Lung microvascular endothelial cell (primary cell): ENCODE measurements around the gene SMIM7. TPM values are rescaled to one million over a fixed set of nuclear protein-coding genes. Genes with fewer than 3 reads are reported as not detected.
A peak's percentile ranks its signal among the peaks of the same experiment; 100 is the strongest.
"Not testable (repeated sequence)": the region's sequence is repeated elsewhere in the genome, so short reads cannot be mapped to it uniquely, and the experiment has no call there.

ENCODE experiments used
- DNase-seq, 2 donors: peaks; one replicate each; pipeline versions ENCODE4 v3.0.0 to v3.0.0-alpha.2; 2010; ENCODE audit warnings: low read depth in 2 of 2
- total RNA-seq: library from RNA; depleted of rRNA; stranded (reverse); fragments of >200 nt; gene quantifications from 2 replicates; pipeline ENCODE4 v1.2.1, GENCODE V29; 2014

Gene SMIM7
- total RNA-seq, 1 donor from 2014 or later = 47.0 TPM

GRCh38 chr19:16655727-16656126 is 4.2 kb downstream of the SMIM7 start:
- no peak for DNase-seq

DNA sequence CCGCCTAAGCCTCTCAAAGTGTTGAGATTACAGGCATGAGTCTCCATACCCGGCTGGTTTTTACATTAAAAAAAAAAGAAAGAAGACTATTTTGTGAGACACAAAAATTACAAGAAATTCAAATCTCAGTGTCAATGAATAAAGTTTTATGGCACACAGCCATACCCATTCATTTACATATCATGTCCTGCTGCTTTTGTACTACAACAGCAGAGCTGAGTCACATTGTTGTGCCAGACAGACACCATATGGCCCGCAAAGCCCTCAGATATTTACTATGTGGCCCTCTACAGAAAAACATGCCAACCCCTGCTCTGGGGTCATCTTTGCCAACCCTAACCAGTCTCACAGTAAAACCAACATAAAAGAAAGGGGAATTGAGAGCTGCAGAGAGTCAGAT is 5.3 kb downstream of the SMIM7 start:
- no peak for DNase-seq

DNA sequence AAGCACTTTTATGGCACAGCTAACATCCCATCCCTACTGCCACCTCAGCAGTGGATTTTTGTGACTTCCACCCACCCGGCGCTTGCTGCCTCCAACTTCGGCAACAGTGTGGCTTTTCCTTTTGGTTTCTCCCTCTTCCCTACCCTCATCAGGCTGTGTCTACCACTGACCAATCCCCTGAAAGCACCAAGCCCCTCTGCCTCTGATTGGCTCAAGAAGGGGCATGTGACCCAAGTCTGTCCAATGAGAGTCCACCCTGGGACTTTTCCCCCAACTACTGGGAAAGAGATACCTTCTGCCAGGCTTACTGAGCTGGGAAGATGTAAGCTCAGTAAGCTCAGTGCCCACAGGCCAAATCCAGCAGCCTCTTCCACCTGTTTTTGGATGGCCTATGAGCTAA is 5.8 kb downstream of the SMIM7 start:
- DNase-seq = peak; percentile 14 to 20

GRCh38 chr19:16652854-16653253 is 7.1 kb downstream of the SMIM7 start:
- no peak for DNase-seq

GRCh38 chr19:16651421-16652188 is 8.3 kb downstream of the SMIM7 start:
- not testable (repeated sequence) for DNase-seq

- no peak for DNase-seq
These were observed 9.1 kb downstream of the SMIM7 start for GRCh38 chr19:16650821-16651220.

DNA sequence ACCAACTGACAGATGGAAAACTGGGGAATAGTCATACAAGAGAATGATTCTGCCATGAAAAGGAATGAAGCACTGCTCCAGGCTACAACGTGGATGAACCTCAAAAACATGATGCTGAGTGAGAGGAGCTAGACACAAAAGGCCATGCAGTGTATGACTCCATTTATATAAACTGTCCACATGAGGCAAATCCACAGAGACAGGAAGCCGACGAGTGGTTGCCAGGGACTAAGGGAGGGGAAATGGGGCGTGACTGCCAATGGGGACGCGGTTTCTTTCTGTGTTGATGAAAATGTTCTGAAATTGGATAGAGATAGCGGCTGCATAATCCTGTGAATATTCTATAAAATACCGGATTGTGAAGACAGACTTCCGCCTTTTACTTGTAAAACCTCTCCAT is 10.2 kb downstream of the SMIM7 start:
- DNase-seq = peak; percentile 74 to 86

- DNase-seq = no peak
These were observed 14.8 kb downstream of the SMIM7 start for GRCh38 chr19:16645140-16645539.

GRCh38 chr19:16641695-16642094 is 18.2 kb downstream of the SMIM7 start:
- no peak for DNase-seq

DNA sequence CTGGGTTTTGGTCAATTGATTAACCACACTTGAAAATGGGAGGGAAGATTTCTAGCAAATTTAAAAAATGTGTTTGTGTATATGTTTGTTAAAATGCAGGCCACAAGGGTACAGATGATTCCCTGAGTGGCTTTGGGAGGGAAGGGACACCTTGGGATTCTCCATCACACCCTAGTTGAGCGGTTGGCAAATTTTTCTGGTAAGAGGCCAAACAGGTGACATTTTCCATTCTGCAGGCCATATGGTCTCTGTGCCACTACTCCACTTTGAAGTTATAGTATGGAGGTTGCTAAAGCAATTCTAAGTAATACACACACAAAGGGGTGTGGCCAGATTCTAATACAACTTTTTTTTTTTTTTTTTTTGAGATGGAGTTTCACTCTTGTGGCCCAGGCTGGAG is 19.0 kb downstream of the SMIM7 start:
- DNase-seq = no peak

GRCh38 chr19:16638666-16639065 is 21.3 kb downstream of the SMIM7 start:
- no peak for DNase-seq

DNA sequence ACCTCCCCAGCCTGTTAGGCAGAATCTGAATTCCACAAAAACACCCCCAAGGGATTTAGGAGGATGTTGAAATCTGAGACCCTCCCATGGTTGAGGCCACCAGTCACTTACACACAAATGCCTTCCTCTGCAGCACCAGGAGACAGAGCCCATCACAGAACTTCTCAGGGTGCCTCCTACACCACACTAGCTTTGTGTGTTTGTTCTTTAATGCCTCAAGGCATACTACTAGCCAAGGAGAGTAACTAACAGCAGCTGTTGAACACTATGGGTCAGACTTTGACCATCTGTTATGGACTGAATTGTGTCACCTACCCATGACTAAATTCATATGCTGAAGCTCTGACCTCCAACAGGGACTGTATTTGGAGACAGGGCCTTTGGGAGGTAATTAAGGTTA is 22.4 kb downstream of the SMIM7 start:
- DNase-seq = no peak

GRCh38 chr19:16631465-16631864 is 28.5 kb downstream of the SMIM7 start:
- no peak for DNase-seq

DNA sequence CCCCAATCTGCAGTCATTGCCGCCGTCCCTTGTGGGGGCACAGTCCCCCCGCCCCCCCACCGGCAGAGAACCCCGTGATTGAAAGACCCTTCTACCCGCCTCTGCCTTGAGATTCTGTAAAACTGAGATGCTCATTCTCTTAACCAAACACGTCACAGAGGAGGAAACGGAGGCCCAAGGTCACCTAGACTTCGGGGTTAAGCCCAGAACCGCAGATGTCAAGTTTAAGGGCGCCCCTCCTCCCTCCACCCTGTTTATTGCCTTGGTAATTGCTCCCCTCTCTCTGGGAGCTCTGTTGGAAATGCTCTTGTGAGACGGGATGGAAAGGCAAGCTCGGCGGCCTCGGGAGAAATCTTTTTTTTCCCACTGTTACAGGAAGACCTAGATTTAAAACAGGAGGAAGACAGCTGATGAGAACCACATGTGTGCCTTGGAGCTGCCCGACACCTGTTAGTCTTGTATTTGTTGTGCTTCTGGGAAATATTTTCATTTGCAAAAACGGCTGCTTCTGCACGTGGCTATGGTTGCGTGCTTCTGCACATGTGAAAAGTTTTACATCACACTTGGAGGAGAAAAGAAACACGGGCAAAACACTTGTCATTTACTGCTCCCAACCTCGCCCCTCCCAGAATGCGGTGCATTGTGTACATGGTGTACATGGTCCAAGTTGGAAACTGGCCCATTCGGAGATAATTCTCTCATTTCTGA is 30.8 kb downstream of the SMIM7 start:
- peak; percentile 48 to 59 for DNase-seq

DNA sequence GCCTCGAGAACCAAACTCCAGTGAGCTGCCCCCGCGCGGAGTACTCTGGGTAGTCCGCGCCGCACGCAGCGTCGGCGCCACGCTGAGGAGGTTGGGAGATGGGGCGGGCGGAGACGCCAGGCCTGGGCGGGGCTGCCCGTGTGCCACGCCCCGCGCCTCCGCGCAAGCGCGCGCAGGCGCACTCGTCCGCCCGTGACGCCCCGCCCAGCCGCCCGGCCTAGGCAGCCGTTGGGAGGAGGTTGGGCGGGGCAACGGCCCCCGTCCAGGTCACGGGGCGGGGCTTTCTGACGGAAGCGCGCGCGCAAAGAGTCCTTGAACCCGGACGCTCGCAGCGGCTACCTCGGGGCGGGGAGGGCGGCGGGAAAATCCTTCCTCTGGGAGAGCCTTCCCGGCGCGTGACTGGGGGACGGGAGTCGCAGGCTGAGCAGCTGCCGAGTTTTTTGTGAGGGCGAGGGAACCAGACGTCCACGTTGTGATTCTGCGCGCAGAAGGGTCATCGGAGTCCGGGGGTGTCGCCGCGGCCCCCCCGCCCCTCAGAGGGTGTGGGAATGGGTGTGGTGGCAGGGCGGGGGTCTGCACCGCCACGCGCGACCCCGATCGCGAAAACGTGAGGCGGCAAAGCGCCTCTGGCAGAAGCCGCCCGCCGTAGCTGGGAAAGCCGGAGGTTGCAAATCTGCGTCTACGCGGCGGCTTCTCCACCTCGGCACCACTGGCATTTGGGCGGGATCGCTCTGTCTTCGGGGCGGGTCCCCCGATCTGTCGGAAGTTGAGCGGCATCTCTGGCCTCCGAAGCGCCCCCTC is 31.6 kb downstream of the SMIM7 start, which contains the start of gene MED26:
TSS of gene MED26 (minus strand) at position 22 of the 801 bp plus-strand sequence. CDS start 261 bp downstream, outside the sequence.
- peak; percentile 95 to 96 for DNase-seq

- DNase-seq = no peak
These were observed 32.1 kb downstream of the SMIM7 start for GRCh38 chr19:16627928-16628182.

GRCh38 chr19:16627193-16627927 is 32.6 kb downstream of the SMIM7 start:
- peak; percentile 22 to 23 for DNase-seq

- peak; percentile 19 to 20 for DNase-seq
These were observed 33.1 kb downstream of the SMIM7 start for GRCh38 chr19:16626796-16627192.

DNA sequence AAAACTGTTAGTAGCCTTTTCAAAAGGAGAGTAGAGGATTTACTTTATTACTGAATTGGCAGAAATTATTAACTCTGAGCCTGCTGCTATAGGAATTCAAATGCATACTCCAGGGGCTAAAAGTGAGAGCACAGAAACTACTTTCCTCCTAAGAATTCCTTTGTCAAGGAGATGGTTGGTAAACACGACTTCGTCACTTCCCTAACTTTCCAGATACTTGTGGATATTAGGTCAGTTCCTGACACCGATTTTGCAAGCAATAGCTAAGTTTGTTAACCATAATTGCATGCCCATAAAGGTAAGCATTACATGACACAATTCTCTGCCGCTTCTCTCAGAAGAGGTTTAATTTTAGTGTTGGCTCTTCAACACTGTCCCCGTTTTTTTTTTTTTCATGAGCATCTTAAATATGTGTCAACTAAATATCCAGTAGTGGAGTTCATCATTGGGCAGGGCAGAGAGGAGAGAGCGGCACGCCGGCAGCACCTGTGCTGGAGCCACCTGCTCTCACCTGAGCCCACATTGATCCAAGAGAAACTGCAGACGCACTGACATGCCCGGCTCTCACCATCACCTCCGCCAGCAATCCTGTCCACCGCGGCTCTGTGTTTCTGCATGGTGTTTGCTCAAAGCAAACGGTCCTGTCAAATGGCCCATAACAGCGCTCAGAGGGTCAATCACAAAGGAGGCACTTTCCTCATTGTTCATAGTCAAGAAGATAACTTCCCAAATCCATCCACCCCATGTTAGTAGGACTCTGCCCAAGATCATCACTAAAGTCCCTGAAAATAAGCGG is 34.6 kb downstream of the SMIM7 start:
- DNase-seq = peak in 1 of 2 donors; percentile 83

DNA sequence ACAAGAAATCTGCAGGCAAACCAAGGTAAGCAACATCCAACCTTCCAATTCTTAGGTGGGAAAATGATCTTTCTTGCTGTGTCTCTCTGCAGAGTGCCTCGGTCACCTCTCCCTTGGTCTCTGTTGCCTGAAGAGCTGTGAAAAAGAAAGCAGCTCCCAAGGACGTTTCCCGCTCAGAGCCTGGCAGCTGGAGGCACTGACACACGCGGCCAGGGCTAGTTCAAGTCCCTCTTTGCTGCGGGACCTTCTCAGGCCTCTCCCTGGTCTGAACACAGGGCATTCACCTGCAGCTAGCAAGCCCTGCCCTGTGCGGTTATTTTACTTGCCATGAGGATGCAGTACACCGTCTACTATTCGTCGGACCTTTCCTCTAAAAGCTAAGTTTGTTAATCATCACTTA is 35.7 kb downstream of the SMIM7 start:
- DNase-seq = no peak

DNA sequence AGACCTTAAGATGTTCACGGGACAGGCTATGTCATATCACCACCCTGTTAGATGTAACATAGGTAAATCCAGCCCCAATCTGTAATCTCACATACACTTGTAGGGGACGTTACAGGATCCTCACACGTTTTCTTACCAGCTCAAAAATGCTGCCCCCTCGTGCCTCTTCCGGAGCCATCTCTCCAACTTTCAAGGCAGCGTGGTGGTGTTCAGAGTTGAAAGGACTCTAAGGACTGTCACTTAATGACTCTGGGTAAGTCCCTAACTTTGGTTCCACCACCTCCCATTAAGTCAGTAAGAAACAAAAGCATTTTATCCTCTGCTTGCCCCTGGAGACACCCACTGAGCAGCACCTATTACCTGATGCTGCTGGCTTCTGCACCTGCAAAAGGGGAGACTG is 36.4 kb downstream of the SMIM7 start:
- no peak for DNase-seq
